ENCODE measurements around the gene LAMB2.

GRCh38 chr3:49170744-49171118 is 37.9 kb upstream of the LAMB2 start:
- TF ChIP-seq CTCF (IDR thresholded peaks at IDR 0.05) (no peak), POLR2A (IDR thresholded peaks at IDR 0.05) (no peak)
